H1 (cell line): ENCODE measurements around the gene RWDD4. TPM values are rescaled to one million over a fixed set of nuclear protein-coding genes. Genes with fewer than 3 reads are reported as not detected.

Experiments
- CTCF ChIA-PET: fragments of 300-600 bp; sonication (Branson Sonifier 250); formaldehyde crosslinking; loops from one replicate; lab custom pipeline; 2021; ENCODE audit not compliant: partially characterized antibody; lab: Charles Lee
- POLR2A ChIA-PET: fragments of 300-600 bp; sonication (Branson Sonifier 250); formaldehyde crosslinking; loops from one replicate; lab custom pipeline; 2021; ENCODE audit warnings: inconsistent platforms; ENCODE audit not compliant: partially characterized antibody; lab: Charles Lee
- DNase-seq, 2 experiments: peaks; one replicate each; pipeline versions ENCODE4 v3.0.0 to v3.0.0-alpha.2; 2010 to 2022; ENCODE audit warnings: low spot score in 2 of 2, low read depth in 1 of 2, mixed read lengths in 1 of 2
- FAIRE-seq: peaks from 2 replicates; lab custom pipeline; 2011; peaks lifted over from hg19 to GRCh38; lab: Jason Lieb, UNC
- H2AFZ ChIP-seq: 2 replicates; pipeline ENCODE4 v1.8.1; 2012; ENCODE audit warnings: low read length, inconsistent platforms
- H2AK5ac ChIP-seq: 2 replicates; pipeline ENCODE4 v1.6.1; 2013; ENCODE audit warnings: low read depth, low read length
- H2BK120ac ChIP-seq: replicated peaks from 2 replicates; pipeline ENCODE3; 2013; ENCODE audit warnings: low read depth, low read length, inconsistent platforms
- H2BK12ac ChIP-seq: 2 replicates; pipeline ENCODE4 v1.6.1; 2013; ENCODE audit warnings: low read depth, low read length
- H2BK15ac ChIP-seq: 2 replicates; pipeline ENCODE4 v1.6.1; 2013; ENCODE audit warnings: low read length
- H2BK20ac ChIP-seq: 2 replicates; pipeline ENCODE4 v1.6.1; 2013; ENCODE audit warnings: low read length
- H2BK5ac ChIP-seq: 2 replicates; pipeline ENCODE4 v1.6.1; 2013; ENCODE audit warnings: low read depth, low read length
- H3K14ac ChIP-seq: 2 replicates; pipeline ENCODE4 v1.6.1; 2013; ENCODE audit warnings: inconsistent platforms; ENCODE audit not compliant: insufficient read length
- H3K18ac ChIP-seq: 2 replicates; pipeline ENCODE4 v1.6.1; 2013; ENCODE audit warnings: low read length; ENCODE audit errors: extremely low read depth
- H3K23ac ChIP-seq: 2 replicates; pipeline ENCODE4 v1.6.1; 2013; ENCODE audit warnings: inconsistent platforms; ENCODE audit not compliant: insufficient read length
- H3K23me2 ChIP-seq: 2 replicates; pipeline ENCODE4 v1.6.1; 2013; ENCODE audit warnings: low read depth, low read length
- H3K27ac ChIP-seq: 2 replicates; pipeline ENCODE4 v1.6.1; 2011; ENCODE audit warnings: low read depth, low read length, inconsistent platforms
- H3K27me3 ChIP-seq, 4 experiments: replicated peaks in 1 of 4; 1 replicate in 1 of 4; 2 replicates in 3 of 4; pipeline versions ENCODE4 v1.6.1 to v1.8.1; 2011 to 2013; ENCODE audit warnings: low read length in 3 of 4, mild to moderate bottlenecking in 3 of 4, inconsistent platforms in 2 of 4, mixed read lengths in 2 of 4, moderate library complexity in 1 of 4; ENCODE audit not compliant: control insufficient read depth in 3 of 4, insufficient read depth in 3 of 4; ENCODE audit errors: extremely low read depth in 1 of 4
- H3K36me3 ChIP-seq, 4 experiments: 2 replicates each; pipeline versions ENCODE4 v1.6.1 to v1.8.1; 2011 to 2013; ENCODE audit warnings: mild to moderate bottlenecking in 4 of 4, low read length in 3 of 4, moderate library complexity in 2 of 4, control low read depth in 1 of 4, inconsistent platforms in 1 of 4; ENCODE audit not compliant: insufficient read depth in 4 of 4, control insufficient read depth in 2 of 4
- H3K4ac ChIP-seq: replicated peaks from 2 replicates; pipeline ENCODE3; 2013; ENCODE audit warnings: low read length, low read depth, mixed read lengths, inconsistent platforms; ENCODE audit not compliant: insufficient read length
- H3K4me1 ChIP-seq, 4 experiments: replicated peaks in 1 of 4; 1 replicate in 1 of 4; 2 replicates in 3 of 4; pipeline versions ENCODE4 v1.6.1 to v1.8.1; 2011 to 2013; ENCODE audit warnings: low read length in 3 of 4, inconsistent platforms in 2 of 4, mixed read lengths in 1 of 4; ENCODE audit not compliant: insufficient read depth in 4 of 4, control insufficient read depth in 3 of 4
- H3K4me2 ChIP-seq, 2 experiments: 2 replicates each; pipeline versions ENCODE4 v1.6.1 to v1.8.1; 2011 to 2013; ENCODE audit warnings: low read depth in 2 of 2, low read length in 2 of 2, control low read depth in 1 of 2, inconsistent platforms in 1 of 2, mild to moderate bottlenecking in 1 of 2; ENCODE audit not compliant: insufficient read depth in 1 of 2
- H3K4me3 ChIP-seq, 4 experiments: fragments of 200-600, 300-600 bp in 1 of 4; sonication (generic), shearing (Covaris generic), sonication (Bioruptor Twin) in 1 of 4; 2 replicates each; pipeline versions ENCODE4 v1.5.1 to v1.8.1; 2011 to 2016; ENCODE audit warnings: low read length in 4 of 4, low read depth in 3 of 4, control low read depth in 2 of 4, inconsistent platforms in 2 of 4, mild to moderate bottlenecking in 2 of 4, mixed read lengths in 1 of 4, moderate library complexity in 1 of 4; ENCODE audit not compliant: insufficient read depth in 2 of 4; ENCODE audit errors: extremely low read depth in 1 of 4
- H3K56ac ChIP-seq: replicated peaks from 2 replicates; pipeline ENCODE3; 2013; ENCODE audit warnings: low read depth, mild to moderate bottlenecking, mixed read lengths, low read length, inconsistent platforms; ENCODE audit not compliant: insufficient read length
- H3K79me1 ChIP-seq: 2 replicates; pipeline ENCODE4 v1.6.1; 2013; ENCODE audit warnings: low read depth, low read length, control low read depth
- H3K79me2 ChIP-seq, 2 experiments: 2 replicates each; pipeline versions ENCODE4 v1.6.1 to v1.8.1; 2012 to 2013; ENCODE audit warnings: low read length in 2 of 2, mild to moderate bottlenecking in 2 of 2, inconsistent platforms in 1 of 2; ENCODE audit not compliant: insufficient read depth in 2 of 2, control insufficient read depth in 1 of 2
- H3K9ac ChIP-seq, 4 experiments: replicated peaks in 1 of 4; 1 replicate in 1 of 4; 2 replicates in 3 of 4; pipeline versions ENCODE4 v1.6.1 to v1.8.1; 2011 to 2013; ENCODE audit warnings: low read depth in 3 of 4, low read length in 3 of 4, control low read depth in 2 of 4, mild to moderate bottlenecking in 2 of 4, moderate library complexity in 2 of 4, inconsistent platforms in 1 of 4; ENCODE audit errors: extremely low read depth in 1 of 4
- H3K9me3 ChIP-seq, 2 experiments: 2 replicates each; pipeline versions ENCODE4 v1.6.1 to v1.8.1; 2012 to 2013; ENCODE audit warnings: mild to moderate bottlenecking in 2 of 2, moderate library complexity in 2 of 2, control low read depth in 1 of 2, inconsistent platforms in 1 of 2, low read depth in 1 of 2, low read length in 1 of 2, mixed read lengths in 1 of 2; ENCODE audit not compliant: insufficient read depth in 2 of 2
- H4K20me1 ChIP-seq, 2 experiments: replicated peaks in 1 of 2; 2 replicates each; pipeline versions ENCODE3 to v1.8.1; 2011 to 2013; ENCODE audit warnings: inconsistent platforms in 2 of 2, low read length in 2 of 2, mild to moderate bottlenecking in 1 of 2; ENCODE audit not compliant: insufficient read depth in 2 of 2, control insufficient read depth in 1 of 2
- H4K5ac ChIP-seq: 2 replicates; pipeline ENCODE4 v1.6.1; 2013; ENCODE audit warnings: low read length, low read depth, mixed read lengths, inconsistent platforms; ENCODE audit not compliant: insufficient read length
- H4K8ac ChIP-seq: 2 replicates; pipeline ENCODE4 v1.8.0; 2013; ENCODE audit warnings: mild to moderate bottlenecking, moderate library complexity, low read length, inconsistent platforms; ENCODE audit not compliant: insufficient read depth; ENCODE audit errors: extremely low read depth
- H4K91ac ChIP-seq: replicated peaks from 2 replicates; pipeline ENCODE3; 2013; ENCODE audit warnings: low read length, mixed read lengths, inconsistent platforms; ENCODE audit not compliant: insufficient read length
- CREB1 ChIP-seq: IDR thresholded peaks from 2 replicates; pipeline ENCODE4 v1.6.1; 2012; ENCODE audit warnings: inconsistent platforms
- NANOG ChIP-seq: IDR thresholded peaks from 2 replicates; pipeline ENCODE4 v1.6.1; 2011; ENCODE audit warnings: low read length, low read depth, mild to moderate bottlenecking, inconsistent platforms; ENCODE audit not compliant: insufficient read depth, poor library complexity, severe bottlenecking
- POLR2A ChIP-seq, 2 experiments: IDR thresholded peaks; 1 replicate in 1 of 2; 2 replicates in 1 of 2; pipeline ENCODE4 v1.6.1; 2011; ENCODE audit warnings: low read depth in 2 of 2, low read length in 2 of 2, mild to moderate bottlenecking in 2 of 2; ENCODE audit errors: control extremely low read depth in 1 of 2
- SP2 ChIP-seq: IDR thresholded peaks from 2 replicates; pipeline ENCODE4 v1.6.1; 2012; ENCODE audit warnings: mild to moderate bottlenecking, low read length, inconsistent platforms
- WGBS, 2 experiments: shearing (Covaris generic) in 1 of 2; methylation state at CpG; one replicate each; pipeline versions ENCODE4 v1.1.6 to v1.1.7; 2013 to 2015; ENCODE audit warnings: low lambda C conversion rate in 2 of 2, mixed read lengths in 2 of 2, inconsistent platforms in 1 of 2, low coverage in 1 of 2, missing lambda C conversion rate in 1 of 2; ENCODE audit not compliant: insufficient replicate concordance in 2 of 2, insufficient coverage in 1 of 2, insufficient read length in 1 of 2; ENCODE audit errors: extremely low coverage in 1 of 2, missing lambda C conversion rate in 1 of 2; 5-methylcytosine and 5-hydroxymethylcytosine counted together
- polyA plus RNA-seq, 7 experiments: library from polyadenylated mRNA; depleted of rRNA in 3 of 7; stranded (reverse) in 5 of 7; unstranded in 2 of 7; fragments of >200 nt in 5 of 7; fragments of 200-250 nt in 2 of 7; gene quantifications; 1 replicate in 5 of 7; 2 replicates in 1 of 7; 4 replicates in 1 of 7; pipeline versions ENCODE4 v1.2.1 to v1.2.3, GENCODE V29; 2011 to 2013; ENCODE audit warnings: missing spikeins in 2 of 7, mixed read lengths in 2 of 7
- total RNA-seq: library from RNA; stranded (reverse); fragmentation: NEBNext Ultra II Directional; extraction: Animal tissue kit (Norgen Biotek cat#: 25700); gene quantifications from 2 replicates; pipeline ENCODE4 v1.2.1, GENCODE V29; 2021
- TF ChIP-seq, protein P1 (sequence below): IDR thresholded peaks from 2 replicates; pipeline ENCODE4 v1.6.1; 2011; ENCODE audit warnings: low read depth, mild to moderate bottlenecking, low read length; ENCODE audit not compliant: insufficient read depth

The RWDD4 gene
- total and polyA plus RNA-seq, 2 of the 8 experiments (the other 6 are each of a cell fraction or from before 2014, with no cell fraction given), result 5.4 to 18.9 TPM

GRCh38 chr4:183633476-183634400 lies 25.2 kb downstream of the RWDD4 start:
- Histone ChIP-seq H3K4ac (no peak overlapping the region), H3K36me3 (no peaks in the 10 kb centered on the region), H2AK5ac (no peak overlapping the region), H2BK5ac (no peak overlapping the region), H3K23me2 (no peaks in the 10 kb centered on the region), H4K5ac (no peak overlapping the region), H3K4me2 (no peak overlapping the region), H3K9ac (no peak overlapping the region), H3K18ac (no peak overlapping the region), H4K91ac (no peak overlapping the region), H3K56ac (no peak overlapping the region), H2AFZ (no peak overlapping the region), H3K14ac (no peak overlapping the region), H3K23ac (no peak overlapping the region), H3K27me3 (no peaks in the 10 kb centered on the region), H3K79me2 (no peaks in the 10 kb centered on the region), H3K27ac (no peak overlapping the region), H3K4me1 (peaks cover 2 to 9% (median 5%) of the 10 kb centered on the region in 4 experiments; a peak in 6 of 7 replicates), H3K4me3 (no peak overlapping the region), H3K79me1 (no peaks in the 10 kb centered on the region), H3K9me3 (no peaks in the 10 kb centered on the region), H2BK120ac (no peak overlapping the region), H4K8ac (no peak overlapping the region), H2BK15ac (no peak overlapping the region), H2BK20ac (no peak overlapping the region), H4K20me1 (no peaks in the 10 kb centered on the region), H2BK12ac (no peak overlapping the region)
- POLR2A ChIA-PET, result no interaction called here
- no peak for TF ChIP-seq SP2
- no peak for TF ChIP-seq NANOG
- TF ChIP-seq, protein P1, sequence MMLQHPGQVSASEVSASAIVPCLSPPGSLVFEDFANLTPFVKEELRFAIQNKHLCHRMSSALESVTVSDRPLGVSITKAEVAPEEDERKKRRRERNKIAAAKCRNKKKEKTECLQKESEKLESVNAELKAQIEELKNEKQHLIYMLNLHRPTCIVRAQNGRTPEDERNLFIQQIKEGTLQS, result no peak
- TF ChIP-seq CREB1, result no peak
- TF ChIP-seq POLR2A (IDR thresholded peaks at IDR 0.05; ENCODE audit: control extremely low read depth in 1 of 2, low read depth in 2 of 2, low read length in 2 of 2), result no peak
- DNase-seq (no peak), FAIRE-seq (peak; percentile 24)
- CTCF ChIA-PET, result interaction anchor here (1.1 to 2.1 kb wide), 2 partner anchors 34 to 160 kb away, joined by 4 to 5 read pairs; no protein-coding TSS in a partner anchor
- 87% methylated on average over 11 of the region's 11 CpGs; no CpG with 5 or more reads in 1 of the 2 experiments for WGBS, 2 experiments
